ENCODE results near the gene FAM163A.

FAM163A gene

DNA sequence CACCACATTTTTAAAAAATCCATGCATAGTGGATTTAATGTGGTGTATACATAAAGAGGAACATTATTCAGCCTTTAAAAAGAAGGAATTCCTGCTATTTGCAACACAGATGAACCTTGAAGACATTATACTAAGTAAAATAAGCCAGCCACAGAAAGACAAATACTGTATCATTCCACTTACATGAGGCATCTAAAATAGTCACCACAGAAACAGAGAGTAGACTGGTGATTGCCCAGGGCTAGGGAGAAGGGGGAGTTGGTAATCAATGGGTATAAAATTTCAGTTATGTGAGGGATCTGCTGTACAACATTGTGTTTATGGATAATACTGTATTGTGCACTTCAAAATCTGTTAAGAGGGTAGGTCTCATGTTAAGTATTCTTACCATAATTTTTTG lies 10.0 kb downstream of the FAM163A start:
- Histone ChIP-seq H3K9ac (ENCODE audit: low read depth, low read length) (no peak overlapping the region), H3K27ac (ENCODE audit: low read depth, low read length) (no peak overlapping the region), H3K4me3 (ENCODE audit: low read length) (no peak overlapping the region), H3K4me1 (ENCODE audit: insufficient read depth, low read length) (no peaks in the 10 kb centered on the region), H3K27me3 (ENCODE audit: insufficient read depth, low read length) (peaks cover 7% of the 10 kb centered on the region), H3K9me3 (ENCODE audit: insufficient read depth, low read depth, low read length) (no peaks in the 10 kb centered on the region), H3K36me3 (ENCODE audit: insufficient read depth, low read length) (no peaks in the 10 kb centered on the region)

DNA sequence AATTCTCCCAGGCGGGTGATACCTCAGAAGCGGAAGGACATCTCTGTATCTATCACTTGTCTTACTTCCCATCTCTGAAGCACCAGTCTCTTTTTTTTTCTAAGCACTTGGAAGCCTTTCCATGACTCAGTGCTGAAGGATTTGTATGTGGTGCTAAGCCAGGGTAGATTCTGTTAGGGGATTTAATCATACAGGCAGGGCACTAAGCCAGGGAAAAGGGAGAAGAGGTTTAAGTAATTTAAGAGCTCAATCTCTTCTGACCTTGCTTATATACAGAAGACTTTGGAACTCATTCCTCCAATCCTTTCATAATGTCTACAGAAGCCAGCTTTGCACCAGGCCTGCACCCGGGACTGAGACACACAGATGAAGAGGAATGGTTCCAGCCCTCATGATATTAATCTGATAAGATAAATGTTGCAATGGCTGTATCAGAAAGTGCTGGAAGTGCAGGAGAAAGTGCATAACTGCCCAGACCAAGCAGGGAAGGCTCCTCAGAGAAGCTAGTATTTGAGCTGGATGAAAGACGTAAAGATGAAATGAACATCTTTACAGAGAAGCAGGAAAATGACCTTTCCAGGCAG lies 11.0 kb downstream of the FAM163A start:
- Histone ChIP-seq H3K27me3 (ENCODE audit: insufficient read depth, low read length) (peaks cover 5% of the 10 kb centered on the region), H3K9me3 (ENCODE audit: insufficient read depth, low read depth, low read length) (no peaks in the 10 kb centered on the region), H3K4me1 (ENCODE audit: insufficient read depth, low read length) (no peaks in the 10 kb centered on the region), H3K27ac (ENCODE audit: low read depth, low read length) (no peak overlapping the region), H3K36me3 (ENCODE audit: insufficient read depth, low read length) (no peaks in the 10 kb centered on the region), H3K4me3 (ENCODE audit: low read length) (no peak overlapping the region), H3K9ac (ENCODE audit: low read depth, low read length) (no peak overlapping the region)
- 91% methylated on average over 4 of the region's 4 CpGs for WGBS

DNA sequence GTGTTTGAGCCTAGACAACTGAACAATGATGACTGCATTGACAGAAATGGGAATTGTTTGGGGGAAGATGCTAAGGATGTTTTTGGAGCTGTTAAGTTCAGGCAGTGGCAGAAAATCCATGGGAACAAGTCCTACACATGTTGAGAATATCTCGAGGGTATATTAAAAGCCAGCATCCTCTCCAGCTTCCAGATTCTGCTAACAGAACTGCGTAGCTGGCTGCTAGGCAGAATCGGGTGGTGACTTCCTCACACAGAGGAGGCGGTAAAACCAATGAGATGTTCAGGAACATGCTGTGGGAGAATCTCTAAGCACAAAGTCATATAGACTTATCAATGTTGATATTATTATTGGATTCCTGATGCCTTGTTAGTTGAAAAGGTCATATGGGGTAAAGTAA lies 14.8 kb downstream of the FAM163A start:
- Histone ChIP-seq H3K9ac (ENCODE audit: low read depth, low read length) (no peak overlapping the region), H3K27ac (ENCODE audit: low read depth, low read length) (no peak overlapping the region), H3K36me3 (ENCODE audit: insufficient read depth, low read length) (no peaks in the 10 kb centered on the region), H3K27me3 (ENCODE audit: insufficient read depth, low read length) (peaks cover 5% of the 10 kb centered on the region; the same call in 1 of the 2 replicates), H3K4me1 (ENCODE audit: insufficient read depth, low read length) (no peaks in the 10 kb centered on the region; the same call in 1 of the 2 replicates), H3K4me3 (ENCODE audit: low read length) (no peak overlapping the region), H3K9me3 (ENCODE audit: insufficient read depth, low read depth, low read length) (no peaks in the 10 kb centered on the region)
- 93% methylated on average over 4 of the region's 4 CpGs for WGBS

DNA sequence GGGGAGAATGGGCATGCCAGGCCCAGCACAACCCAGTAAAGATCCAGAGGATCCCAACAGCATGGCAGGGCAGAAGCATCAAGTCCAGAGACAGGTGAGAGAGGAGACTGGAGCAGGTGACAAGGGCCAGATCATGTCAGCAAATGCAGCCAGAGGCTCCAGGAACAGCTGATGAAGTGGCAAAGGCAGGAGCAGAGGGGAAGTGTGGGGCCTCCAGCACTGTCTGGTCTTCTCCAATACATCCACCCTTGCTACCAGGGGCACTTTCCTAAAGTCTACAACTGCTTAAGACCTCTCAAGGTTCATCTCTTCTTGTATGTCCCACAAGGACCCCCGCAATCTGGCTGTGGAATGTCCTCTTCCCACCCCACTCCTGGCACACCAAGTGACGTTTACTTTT lies 17.4 kb downstream of the FAM163A start:
- Histone ChIP-seq H3K9me3 (ENCODE audit: insufficient read depth, low read depth, low read length) (peaks cover 6% of the 10 kb centered on the region; the same call in 1 of the 2 replicates), H3K36me3 (ENCODE audit: insufficient read depth, low read length) (no peaks in the 10 kb centered on the region), H3K27me3 (ENCODE audit: insufficient read depth, low read length) (peaks cover 5% of the 10 kb centered on the region; the same call in 1 of the 2 replicates), H3K27ac (ENCODE audit: low read depth, low read length) (no peak overlapping the region), H3K9ac (ENCODE audit: low read depth, low read length) (no peak overlapping the region), H3K4me3 (ENCODE audit: low read length) (no peak overlapping the region), H3K4me1 (ENCODE audit: insufficient read depth, low read length) (no peaks in the 10 kb centered on the region; the same call in 1 of the 2 replicates)
- WGBS: 72% methylated on average over 2 of the region's 2 CpGs

DNA sequence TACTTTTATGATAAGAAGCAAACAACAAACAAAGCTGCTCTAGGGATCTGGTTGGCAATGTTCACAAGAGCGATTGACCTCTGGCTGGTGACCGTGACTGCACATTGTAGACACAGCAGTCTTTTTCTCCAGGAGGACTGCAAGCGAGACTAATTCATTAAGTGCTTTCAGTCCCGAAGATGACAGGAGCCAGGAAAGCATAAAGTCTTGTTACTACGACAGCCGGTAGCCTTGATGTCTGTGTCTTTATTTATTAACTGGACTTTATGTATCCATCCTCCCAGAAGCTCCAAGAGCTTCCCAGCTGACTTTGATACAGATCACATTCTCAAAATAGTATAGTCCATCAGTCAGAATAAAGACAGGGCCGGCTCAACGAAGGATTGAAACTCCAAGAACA lies 18.2 kb downstream of the FAM163A start:
- Histone ChIP-seq H3K4me3 (ENCODE audit: low read length) (no peak overlapping the region), H3K9ac (ENCODE audit: low read depth, low read length) (no peak overlapping the region), H3K9me3 (ENCODE audit: insufficient read depth, low read depth, low read length) (peaks cover 6% of the 10 kb centered on the region; the same call in 1 of the 2 replicates), H3K27me3 (ENCODE audit: insufficient read depth, low read length) (0 out of 2 replicates have a peak, but pooled peaks cover under 1% of the 10 kb centered on the region), H3K27ac (ENCODE audit: low read depth, low read length) (no peak overlapping the region), H3K36me3 (ENCODE audit: insufficient read depth, low read length) (no peaks in the 10 kb centered on the region), H3K4me1 (ENCODE audit: insufficient read depth, low read length) (no peaks in the 10 kb centered on the region; the same call in 1 of the 2 replicates)
- 97% methylated on average over 8 of the region's 8 CpGs for WGBS

DNA sequence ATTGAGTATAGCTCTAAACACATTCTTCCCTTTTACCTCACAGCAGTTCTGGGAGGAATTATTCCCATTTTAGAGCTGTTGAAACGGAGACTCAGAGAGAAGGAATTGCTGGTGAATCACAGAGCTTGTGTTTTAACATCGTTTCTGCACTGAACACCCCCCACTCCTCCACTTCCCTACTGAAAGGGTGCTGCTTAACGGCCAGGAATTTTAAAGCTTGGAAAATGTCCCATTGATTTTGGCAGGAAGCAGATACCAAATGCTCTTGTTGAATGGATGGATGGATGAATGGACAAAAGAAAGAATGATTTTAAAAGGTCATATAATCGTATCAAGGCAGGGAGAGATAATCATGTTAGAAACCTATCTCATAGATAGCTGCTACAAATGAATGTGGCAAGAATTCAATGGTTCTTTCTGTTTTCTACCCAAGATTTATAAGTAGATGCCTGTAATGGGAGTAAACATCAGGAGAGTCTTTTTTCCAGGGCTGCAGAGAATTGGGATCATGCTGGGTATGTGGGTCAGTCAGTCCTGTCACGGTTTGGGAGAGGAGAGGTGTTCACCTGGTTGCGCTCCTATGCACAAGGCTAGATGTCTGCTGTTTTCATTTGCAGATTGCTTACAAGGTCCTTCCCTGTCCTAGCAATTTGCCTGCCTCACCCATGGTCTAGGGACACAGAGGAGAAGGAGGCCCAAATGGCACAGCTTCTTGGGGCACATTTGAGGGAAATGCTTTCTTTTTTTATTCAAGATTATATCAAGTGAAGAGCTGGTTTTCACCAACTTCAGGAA lies 19.0 kb downstream of the FAM163A start:
- H3K36me3 ChIP-seq (ENCODE audit: insufficient read depth, low read length): no peaks in the 10 kb centered on the region
- peaks cover 6% of the 10 kb centered on the region; the same call in 1 of the 2 replicates for H3K9me3 ChIP-seq (ENCODE audit: insufficient read depth, low read depth, low read length)
- H3K4me3 ChIP-seq (ENCODE audit: low read length): no peak overlapping the region
- no peaks in the 10 kb centered on the region; the same call in 1 of the 2 replicates for H3K4me1 ChIP-seq (ENCODE audit: insufficient read depth, low read length)
- H3K27me3 ChIP-seq (ENCODE audit: insufficient read depth, low read length): no peaks in the 10 kb centered on the region
- WGBS: 79% methylated on average over 5 of the region's 6 CpGs
- H3K27ac ChIP-seq (ENCODE audit: low read depth, low read length): no peak overlapping the region
- no peak overlapping the region for H3K9ac ChIP-seq (ENCODE audit: low read depth, low read length)

DNA sequence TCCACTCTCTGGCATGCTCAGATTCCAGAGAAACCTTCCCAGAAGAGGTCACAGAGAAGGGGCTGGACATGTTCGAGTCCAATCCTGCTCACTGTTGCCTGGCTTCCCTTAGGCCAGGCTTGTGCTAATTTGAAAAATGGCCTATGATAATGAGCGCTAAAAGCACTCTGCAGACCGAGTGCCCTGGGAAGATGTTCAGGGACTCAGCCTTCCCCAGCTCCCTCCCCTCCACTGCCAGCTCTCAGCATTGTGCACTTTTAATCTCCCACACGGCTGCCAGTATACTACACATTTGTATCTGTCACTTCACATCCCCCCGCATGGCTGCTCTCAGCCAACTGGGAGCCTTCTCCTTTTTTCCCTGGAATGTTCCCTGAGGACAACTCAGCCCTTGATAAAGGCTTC lies 24.1 kb downstream of the FAM163A start:
- Histone ChIP-seq H3K9ac (ENCODE audit: low read depth, low read length) (no peak overlapping the region), H3K27me3 (ENCODE audit: insufficient read depth, low read length) (no peaks in the 10 kb centered on the region), H3K9me3 (ENCODE audit: insufficient read depth, low read depth, low read length) (peaks cover 11% of the 10 kb centered on the region), H3K36me3 (ENCODE audit: insufficient read depth, low read length) (no peaks in the 10 kb centered on the region), H3K4me1 (ENCODE audit: insufficient read depth, low read length) (no peaks in the 10 kb centered on the region; the same call in 1 of the 2 replicates), H3K4me3 (ENCODE audit: low read length) (no peak overlapping the region), H3K27ac (ENCODE audit: low read depth, low read length) (no peak overlapping the region)
- 88% methylated on average over 5 of the region's 5 CpGs for WGBS

DNA sequence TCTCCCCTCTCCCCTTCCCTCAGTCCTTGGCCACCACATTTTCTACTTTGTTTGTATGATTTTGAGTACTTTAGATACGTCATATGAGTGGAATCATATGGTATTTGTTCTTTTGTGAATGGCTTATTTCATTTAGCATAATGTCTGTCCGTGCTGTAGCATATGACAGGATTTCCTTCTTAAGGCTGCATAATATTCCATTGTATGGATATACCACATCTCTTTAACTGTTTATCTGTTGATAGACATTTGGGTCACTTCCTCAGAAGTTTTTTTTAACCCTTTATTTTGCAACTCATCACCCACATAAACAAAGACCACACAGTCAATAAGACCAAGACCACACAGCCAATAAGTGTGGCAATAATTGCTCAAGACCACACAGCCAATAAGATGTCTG lies 24.9 kb downstream of the FAM163A start:
- Histone ChIP-seq H3K27ac (ENCODE audit: low read depth, low read length) (no peak overlapping the region), H3K9me3 (ENCODE audit: insufficient read depth, low read depth, low read length) (peaks cover 11% of the 10 kb centered on the region), H3K9ac (ENCODE audit: low read depth, low read length) (no peak overlapping the region), H3K36me3 (ENCODE audit: insufficient read depth, low read length) (no peaks in the 10 kb centered on the region), H3K27me3 (ENCODE audit: insufficient read depth, low read length) (no peaks in the 10 kb centered on the region), H3K4me3 (ENCODE audit: low read length) (no peak overlapping the region), H3K4me1 (ENCODE audit: insufficient read depth, low read length) (no peaks in the 10 kb centered on the region)
- 85% methylated on average over 1 of the region's 2 CpGs for WGBS

DNA sequence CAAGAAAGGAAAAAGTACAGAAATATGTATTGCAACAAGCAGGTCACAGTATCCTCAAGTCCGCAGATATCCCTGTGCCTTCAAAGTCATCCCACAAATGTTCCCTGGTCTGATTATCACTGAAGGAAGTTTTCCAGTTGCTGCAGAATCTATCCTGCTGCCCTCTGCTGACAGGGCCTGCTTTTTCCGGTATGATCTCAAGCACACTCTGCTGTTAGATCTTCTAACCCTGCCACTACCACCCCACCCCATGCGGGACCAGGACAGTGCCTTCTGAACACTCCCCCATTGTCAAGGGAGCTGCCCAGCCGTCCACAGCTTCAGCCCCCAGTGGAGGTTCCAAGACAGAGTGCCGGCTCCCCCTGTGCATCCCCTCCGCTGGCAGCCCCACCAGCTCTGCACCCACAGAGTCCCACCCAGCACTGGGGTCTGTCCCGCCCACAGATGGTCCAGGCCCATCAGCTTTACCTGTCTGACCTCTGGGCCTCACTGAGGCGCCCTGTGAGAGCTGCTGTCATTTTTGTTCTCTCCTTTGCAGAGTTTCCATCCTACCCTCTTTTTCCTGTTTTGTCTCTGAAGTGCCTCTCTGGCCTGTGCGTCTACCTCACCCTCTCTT lies 27.9 kb downstream of the FAM163A start:
- Histone ChIP-seq H3K4me1 (ENCODE audit: insufficient read depth, low read length) (no peaks in the 10 kb centered on the region), H3K9me3 (ENCODE audit: insufficient read depth, low read depth, low read length) (peaks cover 5% of the 10 kb centered on the region; the same call in 1 of the 2 replicates), H3K9ac (ENCODE audit: low read depth, low read length) (no peak overlapping the region), H3K4me3 (ENCODE audit: low read length) (no peak overlapping the region), H3K27ac (ENCODE audit: low read depth, low read length) (no peak overlapping the region), H3K36me3 (ENCODE audit: insufficient read depth, low read length) (no peaks in the 10 kb centered on the region), H3K27me3 (ENCODE audit: insufficient read depth, low read length) (no peaks in the 10 kb centered on the region)
- 82% methylated on average over 9 of the region's 9 CpGs for WGBS

DNA sequence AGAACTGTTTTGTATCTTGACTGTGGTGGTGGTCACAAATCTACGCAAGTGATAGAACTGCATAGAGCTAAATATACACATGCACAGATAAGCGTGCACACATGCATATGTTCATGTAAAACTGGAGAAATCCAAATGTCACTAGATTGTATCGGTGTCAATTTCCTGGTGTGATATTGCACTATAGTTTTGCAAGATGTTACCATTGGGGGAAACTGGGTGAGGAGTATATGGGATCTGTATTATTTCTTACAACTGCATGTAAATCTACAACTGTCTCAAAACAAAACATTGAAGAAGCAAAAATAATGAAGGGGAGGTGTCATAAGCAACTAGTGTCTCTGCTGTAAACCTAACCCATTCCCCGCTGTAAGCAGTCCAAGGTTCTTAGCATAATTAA lies 30.2 kb downstream of the FAM163A start:
- 93% methylated on average over 4 of the region's 4 CpGs for WGBS
- H3K27ac ChIP-seq (ENCODE audit: low read depth, low read length): no peak overlapping the region

DNA sequence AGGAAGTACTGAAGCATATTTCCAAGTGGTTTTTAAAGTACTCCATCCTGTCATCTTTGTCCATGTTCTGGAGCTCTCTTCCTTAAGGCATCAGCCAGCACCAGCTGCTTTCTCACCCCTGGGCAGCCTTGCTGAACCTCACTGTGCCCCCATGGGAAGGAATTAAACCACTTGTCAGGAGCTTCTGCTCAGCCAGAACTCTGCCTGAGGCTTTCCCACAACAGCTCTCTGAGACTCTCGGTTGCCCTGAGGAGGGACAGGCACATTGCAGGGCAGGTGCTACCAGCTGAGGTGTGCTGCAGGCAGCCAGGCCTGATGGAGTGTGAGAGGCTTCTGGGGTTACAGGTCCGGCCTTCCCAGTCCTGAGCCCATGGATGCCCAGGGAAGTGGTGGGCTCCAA lies 30.9 kb downstream of the FAM163A start:
- no peaks in the 10 kb centered on the region for H3K36me3 ChIP-seq (ENCODE audit: insufficient read depth, low read length)
- no peak overlapping the region for H3K27ac ChIP-seq (ENCODE audit: low read depth, low read length)
- H3K27me3 ChIP-seq (ENCODE audit: insufficient read depth, low read length): no peaks in the 10 kb centered on the region
- H3K4me1 ChIP-seq (ENCODE audit: insufficient read depth, low read length): no peaks in the 10 kb centered on the region
- no peak overlapping the region for H3K4me3 ChIP-seq (ENCODE audit: low read length)
- WGBS: 91% methylated on average over 2 of the region's 2 CpGs
- H3K9ac ChIP-seq (ENCODE audit: low read depth, low read length): no peak overlapping the region
- no peaks in the 10 kb centered on the region for H3K9me3 ChIP-seq (ENCODE audit: insufficient read depth, low read depth, low read length)

More for the DNA sequence above, 30.2 kb downstream of the FAM163A start:
- Histone ChIP-seq H3K36me3 (ENCODE audit: insufficient read depth, low read length) (no peaks in the 10 kb centered on the region), H3K4me3 (ENCODE audit: low read length) (no peak overlapping the region), H3K4me1 (ENCODE audit: insufficient read depth, low read length) (no peaks in the 10 kb centered on the region), H3K27me3 (ENCODE audit: insufficient read depth, low read length) (no peaks in the 10 kb centered on the region), H3K9ac (ENCODE audit: low read depth, low read length) (no peak overlapping the region), H3K9me3 (ENCODE audit: insufficient read depth, low read depth, low read length) (peaks cover 1% of the 10 kb centered on the region; the same call in 1 of the 2 replicates)

Measured in HUES64 (cell line).